Common myeloid progenitor, CD34-positive (primary cell): ENCODE results near the gene MT2A.
A peak's percentile ranks its signal among the peaks of the same experiment; 100 is the strongest.

ENCODE experiments used
- CTCF ChIA-PET: fragments of 350-600 bp; sonication (Branson Sonifier 250); formaldehyde crosslinking; loops from one replicate; lab custom pipeline; 2021; ENCODE audit warnings: antibody characterized with exemption; lab: Charles Lee
- POLR2A ChIA-PET: fragments of 350-600 bp; sonication (Branson Sonifier 250); formaldehyde crosslinking; loops from one replicate; lab custom pipeline; 2021; ENCODE audit warnings: antibody characterized with exemption; lab: Charles Lee
- DNase-seq, 3 donors: peaks; one replicate each; pipeline versions ENCODE4 v3.0.0 to v3.0.0-alpha.2; 2013
- H3K27ac ChIP-seq, 2 experiments: 1 replicate in 1 of 2; 2 replicates in 1 of 2; pipeline ENCODE4 v1.7.0; 2013; ENCODE audit warnings: inconsistent platforms in 2 of 2, low read length in 2 of 2, mild to moderate bottlenecking in 2 of 2, low read depth in 1 of 2, moderate library complexity in 1 of 2; ENCODE audit not compliant: severe bottlenecking in 2 of 2, insufficient read depth in 1 of 2, poor library complexity in 1 of 2
- H3K27me3 ChIP-seq, 5 experiments: replicated peaks in 2 of 5; 1 replicate in 3 of 5; 2 replicates in 2 of 5; pipeline versions ENCODE4 v1.6.1 to v1.7.0; 2013; ENCODE audit warnings: low read length in 4 of 5, mild to moderate bottlenecking in 2 of 5, moderate library complexity in 2 of 5, inconsistent platforms in 1 of 5; ENCODE audit not compliant: insufficient read depth in 5 of 5, control insufficient read depth in 4 of 5
- H3K36me3 ChIP-seq, 4 experiments: 1 replicate in 2 of 4; 2 replicates in 2 of 4; pipeline versions ENCODE4 v1.6.1 to v1.7.0; 2013; ENCODE audit warnings: low read length in 3 of 4, control low read depth in 1 of 4, mild to moderate bottlenecking in 1 of 4; ENCODE audit not compliant: control insufficient read depth in 4 of 4, insufficient read depth in 4 of 4
- H3K4me1 ChIP-seq, 4 experiments: 1 replicate in 3 of 4; 2 replicates in 1 of 4; pipeline versions ENCODE4 v1.6.1 to v1.7.1; 2013; ENCODE audit warnings: low read length in 3 of 4, mild to moderate bottlenecking in 3 of 4, control low read depth in 1 of 4, inconsistent platforms in 1 of 4, moderate library complexity in 1 of 4; ENCODE audit not compliant: control insufficient read depth in 4 of 4, insufficient read depth in 4 of 4; ENCODE audit errors: control extremely low read depth in 1 of 4
- H3K4me3 ChIP-seq, 7 experiments: 1 replicate in 4 of 7; 2 replicates in 3 of 7; pipeline versions ENCODE4 v1.5.1 to v1.7.0; 2013; ENCODE audit warnings: mild to moderate bottlenecking in 7 of 7, low read length in 6 of 7, moderate library complexity in 6 of 7, inconsistent platforms in 2 of 7, low read depth in 2 of 7, control low read depth in 1 of 7; ENCODE audit not compliant: insufficient read depth in 4 of 7, control insufficient read depth in 1 of 7; ENCODE audit errors: extremely low read depth in 1 of 7
- H3K9me3 ChIP-seq, 5 experiments: 1 replicate in 4 of 5; 2 replicates in 1 of 5; pipeline versions ENCODE4 v1.6.1 to v1.7.1; 2013; ENCODE audit warnings: low read length in 4 of 5, mild to moderate bottlenecking in 2 of 5, inconsistent platforms in 1 of 5, low read depth in 1 of 5, moderate library complexity in 1 of 5; ENCODE audit not compliant: control insufficient read depth in 4 of 5, insufficient read depth in 2 of 5; ENCODE audit errors: control extremely low read depth in 1 of 5
- WGBS: methylation state at CpG from one replicate; pipeline ENCODE4 v1.1.5; 2013; ENCODE audit not compliant: insufficient coverage; 5-methylcytosine and 5-hydroxymethylcytosine counted together

Gene MT2A

DNA sequence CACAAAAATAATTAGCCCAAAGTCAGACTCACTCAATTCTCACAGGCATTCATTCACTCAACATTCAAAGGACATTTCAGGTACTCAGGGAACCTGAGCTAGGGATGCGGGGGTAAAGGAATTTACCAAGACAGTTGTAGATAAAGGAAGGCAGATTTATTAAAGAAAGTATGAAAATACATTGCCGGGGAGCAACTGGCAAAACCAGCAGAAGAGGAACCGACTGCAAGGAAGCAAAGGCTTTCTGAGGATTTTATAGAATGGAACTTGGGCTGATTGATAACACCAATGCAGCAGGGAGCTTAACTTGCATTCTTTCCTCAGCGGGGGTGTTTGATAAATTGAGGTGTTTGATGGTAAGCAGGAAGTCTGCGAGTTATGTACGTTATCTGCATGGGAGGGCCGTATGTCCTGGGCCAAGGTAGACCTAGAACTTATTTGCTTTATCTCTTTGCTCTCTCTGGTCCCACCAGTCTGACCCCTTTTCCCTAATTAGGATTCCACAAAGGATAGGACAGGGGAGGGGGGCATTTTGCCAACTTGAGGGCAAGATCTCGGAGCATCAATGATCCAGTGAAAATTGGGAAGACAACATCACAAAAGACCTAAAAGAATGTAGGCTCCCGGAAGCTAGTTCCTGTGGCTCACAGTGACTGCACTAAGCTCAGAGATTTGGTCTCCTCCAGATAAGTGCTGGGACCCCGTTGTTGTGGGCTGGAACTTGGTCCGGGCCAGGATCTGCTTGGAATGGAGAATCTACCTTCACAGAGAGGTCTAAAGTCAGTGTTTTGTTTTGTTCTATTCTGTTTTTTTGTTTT lies 24.8 kb upstream of the MT2A start:
- H3K27ac ChIP-seq, result no peak overlapping the region
- DNase-seq, result no peak
- H3K36me3 ChIP-seq, result no peaks in the 10 kb centered on the region
- peaks cover 2 to 24% (median 13%) of the 10 kb centered on the region in 5 experiments for H3K27me3 ChIP-seq
- no peak overlapping the region for H3K4me3 ChIP-seq
- 84% methylated on average over 11 of the region's 11 CpGs for WGBS
- H3K4me1 ChIP-seq, result peaks cover 0 to 11% (median 3%) of the 10 kb centered on the region in 4 experiments
- POLR2A ChIA-PET, result no interaction called here
- CTCF ChIA-PET, result interaction anchor here (0.9 to 4.4 kb wide), 5 partner anchors 10 to 118 kb away, joined by 3 to 23 read pairs (median 3); partner anchors contain the start of gene MT1E
- H3K9me3 ChIP-seq, result no peaks in the 10 kb centered on the region

DNA sequence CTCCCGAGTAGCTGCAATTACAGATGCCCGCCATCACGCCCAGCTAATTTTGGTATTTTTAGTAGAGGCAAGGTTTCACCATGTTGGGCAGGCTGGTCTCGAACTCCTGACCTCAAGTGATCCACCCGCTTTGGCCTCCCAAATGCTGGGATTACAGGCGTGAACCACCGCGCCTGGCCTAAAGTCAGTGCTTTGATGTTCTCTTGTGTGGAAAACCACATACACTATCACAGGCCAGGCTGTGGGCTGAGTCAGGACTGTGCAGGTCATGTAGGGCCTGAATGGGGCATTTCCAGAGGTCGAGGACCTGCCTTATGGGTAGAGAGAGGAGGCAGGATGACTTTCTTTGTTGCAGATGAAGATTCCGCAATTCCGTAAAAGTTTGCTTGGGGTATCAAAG lies 24.1 kb upstream of the MT2A start:
- WGBS, result 92% methylated on average over 11 of the region's 11 CpGs
- no peaks in the 10 kb centered on the region for H3K9me3 ChIP-seq
- H3K27me3 ChIP-seq, result peaks cover 3 to 31% (median 20%) of the 10 kb centered on the region in 5 experiments
- H3K4me1 ChIP-seq, result peaks cover 0 to 17% (median 8%) of the 10 kb centered on the region in 4 experiments
- no peak overlapping the region for H3K4me3 ChIP-seq
- no peak for DNase-seq
- no peaks in the 10 kb centered on the region for H3K36me3 ChIP-seq
- ChIA-PET CTCF (interaction anchor here (1.0 kb wide), 1 partner anchor 11 kb away, joined by 3 read pairs; no protein-coding TSS in a partner anchor), POLR2A (no interaction called here)
- no peak overlapping the region for H3K27ac ChIP-seq

DNA sequence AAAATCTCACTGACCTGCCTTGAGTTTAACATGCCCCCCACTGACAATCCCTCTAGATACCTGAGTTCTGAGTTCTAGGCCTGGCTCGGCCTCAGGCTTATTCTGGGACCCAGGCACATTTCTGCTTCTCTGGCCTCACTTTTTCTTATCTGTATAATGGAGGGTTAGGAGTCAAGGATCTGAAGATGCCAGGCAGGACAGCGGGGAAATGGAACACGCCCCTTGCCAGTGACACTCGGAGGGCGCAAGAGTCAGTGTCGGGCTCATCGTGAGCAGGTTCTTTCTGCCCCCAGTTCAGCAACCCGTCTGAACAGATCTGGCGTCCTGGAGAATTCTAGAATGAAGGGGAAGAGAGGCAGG lies 19.6 kb upstream of the MT2A start:
- no peak for DNase-seq
- ChIA-PET POLR2A (no interaction called here), CTCF (interaction anchor here (1.7 kb wide), 1 partner anchor 12 kb away, joined by 11 read pairs; no protein-coding TSS in a partner anchor)
- peaks cover 3 to 43% (median 23%) of the 10 kb centered on the region in 5 experiments for H3K27me3 ChIP-seq
- H3K27ac ChIP-seq, result no peak overlapping the region
- peaks cover 0 to 21% (median 19%) of the 10 kb centered on the region in 4 experiments for H3K4me1 ChIP-seq
- 22% methylated on average over 7 of the region's 9 CpGs for WGBS
- no peaks in the 10 kb centered on the region for H3K9me3 ChIP-seq
- no peaks in the 10 kb centered on the region for H3K36me3 ChIP-seq
- H3K4me3 ChIP-seq, result peak overlapping the region in 6 of 7 experiments; percentile 33 to 75 (median 60)

DNA sequence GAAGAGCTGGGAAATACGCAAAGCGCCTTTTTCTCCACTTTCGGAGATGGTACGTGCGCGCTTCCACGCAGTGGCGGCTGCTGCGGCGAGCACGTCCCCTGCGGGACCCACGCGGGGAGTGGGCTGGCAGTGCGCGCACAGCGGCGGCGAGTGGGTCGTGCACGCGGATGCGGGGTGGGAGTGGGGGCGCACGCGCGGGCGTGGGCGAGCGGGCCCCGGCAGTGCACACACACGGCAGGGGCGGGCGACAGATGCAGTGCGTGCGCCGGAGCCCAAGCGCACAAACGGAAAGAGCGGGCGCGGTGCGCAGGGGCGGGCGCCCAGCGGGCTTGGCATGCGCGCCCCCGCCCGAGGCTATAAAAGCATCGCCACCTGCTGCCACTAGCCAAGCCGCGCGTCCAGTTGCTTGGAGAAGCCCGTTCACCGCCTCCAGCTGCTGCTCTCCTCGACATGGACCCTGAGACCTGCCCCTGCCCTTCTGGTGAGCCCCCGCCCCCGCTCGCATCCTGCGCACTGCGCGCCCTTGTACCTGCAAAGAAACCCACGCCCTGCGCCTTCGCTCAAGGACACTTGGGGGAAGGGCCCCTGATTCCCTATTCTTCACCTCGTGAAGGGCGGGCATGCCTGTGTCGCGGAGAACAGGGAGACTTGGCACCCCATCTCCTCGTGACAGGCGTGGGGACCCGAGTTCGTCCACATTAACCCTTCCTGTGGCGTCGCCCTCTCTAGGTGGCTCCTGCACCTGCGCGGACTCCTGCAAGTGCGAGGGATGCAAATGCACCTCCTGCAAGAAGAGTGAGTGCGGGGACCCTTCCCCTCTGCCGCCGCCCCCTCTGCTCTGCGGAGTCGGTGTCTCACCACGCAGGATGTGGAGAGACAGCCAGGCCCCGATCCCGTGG lies 19.0 kb upstream of the MT2A start, which contains the start of gene MT3:
TSS of gene MT3 (plus strand) at position 388 of the 899 bp plus-strand sequence. CDS start at position 451, 63 bp downstream.
- Histone ChIP-seq H3K4me1 (peaks cover 0 to 21% (median 19%) of the 10 kb centered on the region in 4 experiments), H3K27me3 (peaks cover 3 to 43% (median 23%) of the 10 kb centered on the region in 5 experiments), H3K27ac (no peak within 1 kb of the TSS), H3K36me3 (no peaks in the 10 kb centered on the region), H3K4me3 (peak within 1 kb of the TSS in 6 of 7 experiments; percentile 33 to 75 (median 60)), H3K9me3 (no peaks in the 10 kb centered on the region)
- POLR2A ChIA-PET, result no interaction called here
- CTCF ChIA-PET, result interaction anchor here (0.7 to 1.7 kb wide), 2 partner anchors 12 to 113 kb away, joined by 3 to 11 read pairs; no protein-coding TSS in a partner anchor
- DNase-seq, result peak in 2 of 3 donors; percentile 60 to 70
- 3% methylated on average over 63 of the region's 87 CpGs for WGBS

DNA sequence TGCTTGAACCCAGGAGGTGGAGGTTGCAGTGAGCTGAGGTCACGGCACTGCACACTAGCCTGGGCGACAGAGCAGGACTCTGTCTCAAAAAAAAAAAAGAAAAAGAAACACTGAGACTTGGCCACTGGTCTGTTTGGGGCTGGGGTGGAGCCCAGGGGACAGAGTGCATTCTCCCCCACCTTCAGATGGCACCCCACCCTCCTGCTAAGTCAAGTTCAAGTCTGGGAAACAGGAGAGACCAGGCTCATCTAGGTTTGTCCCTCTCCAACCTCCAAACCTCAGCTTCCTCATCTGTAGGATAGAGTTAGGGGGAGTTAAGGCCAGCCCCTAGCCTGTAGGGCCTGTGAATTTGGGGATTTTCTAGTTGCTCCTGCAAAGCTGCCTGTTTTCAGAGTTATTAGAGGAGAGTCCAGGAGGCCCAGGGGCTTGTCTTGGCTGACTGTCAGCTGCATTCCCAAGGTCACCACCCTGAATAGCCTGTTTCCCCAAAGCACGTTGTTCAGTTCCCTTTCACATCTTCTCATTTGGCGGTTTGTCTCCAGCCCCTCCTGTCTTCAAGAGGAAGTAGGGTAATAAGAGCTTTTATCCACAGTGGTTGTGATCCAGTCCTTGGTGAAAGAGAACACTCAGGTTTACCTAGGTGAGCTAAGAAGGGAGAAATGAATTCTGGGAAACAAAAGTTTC lies 16.9 kb upstream of the MT2A start:
- Histone ChIP-seq H3K4me1 (peaks cover 0 to 21% (median 19%) of the 10 kb centered on the region in 4 experiments), H3K27ac (no peak overlapping the region), H3K4me3 (no peak overlapping the region), H3K36me3 (no peaks in the 10 kb centered on the region), H3K27me3 (peaks cover 3 to 40% (median 18%) of the 10 kb centered on the region in 5 experiments), H3K9me3 (no peaks in the 10 kb centered on the region)
- ChIA-PET POLR2A (no interaction called here), CTCF (interaction anchor here (1.0 to 3.6 kb wide), 7 partner anchors 10 to 198 kb away, joined by 3 to 29 read pairs (median 4); no protein-coding TSS in a partner anchor)
- 43% methylated on average over 4 of the region's 4 CpGs for WGBS
- peak in 2 of 3 donors; percentile 67 to 73 for DNase-seq

DNA sequence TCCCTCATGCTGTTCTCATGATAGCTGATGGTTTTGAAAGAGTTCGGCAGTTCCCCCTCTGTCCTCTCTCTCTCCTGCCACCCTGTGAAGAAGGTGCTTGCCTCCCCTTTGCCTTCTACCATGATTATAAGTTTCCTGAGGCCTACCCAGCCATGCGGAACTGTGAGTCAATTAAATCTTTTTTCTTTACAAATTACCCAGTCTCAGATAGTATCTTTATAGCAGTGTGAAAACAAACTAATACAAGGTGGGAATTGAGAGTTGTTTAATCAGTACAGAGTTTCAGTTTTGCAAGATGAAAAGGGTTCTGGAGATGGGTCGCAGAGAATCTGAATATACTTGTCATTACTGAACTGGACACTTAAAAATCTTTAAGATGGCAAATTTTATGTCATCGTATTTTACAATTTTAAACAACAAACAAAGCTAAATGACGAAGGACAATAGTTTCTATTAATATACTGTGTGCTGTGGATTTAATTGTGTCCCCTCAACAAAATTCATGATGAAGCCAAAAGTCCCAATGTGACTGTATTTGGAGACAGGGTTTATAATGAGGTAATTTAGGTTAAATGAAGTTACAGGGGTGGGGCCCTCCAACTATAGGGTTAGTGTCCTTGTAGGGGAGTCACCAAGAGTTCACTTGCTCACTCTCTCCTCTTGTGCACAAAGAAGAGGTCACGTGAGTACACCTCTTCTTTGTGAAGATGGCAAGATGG lies 14.7 kb upstream of the MT2A start:
- POLR2A ChIA-PET, result no interaction called here
- H3K36me3 ChIP-seq, result no peaks in the 10 kb centered on the region
- H3K4me1 ChIP-seq, result peaks cover 0 to 21% (median 18%) of the 10 kb centered on the region in 4 experiments
- no peak overlapping the region for H3K4me3 ChIP-seq
- 88% methylated on average over 1 of the region's 6 CpGs for WGBS
- H3K27ac ChIP-seq, result no peak overlapping the region
- DNase-seq, result no peak
- H3K27me3 ChIP-seq, result peaks cover 2 to 19% (median 8%) of the 10 kb centered on the region in 5 experiments
- CTCF ChIA-PET, result interaction anchor here (0.6 to 3.6 kb wide), 2 partner anchors 9 to 16 kb away, joined by 3 to 29 read pairs; no protein-coding TSS in a partner anchor
- H3K9me3 ChIP-seq, result peaks cover 0 to 1% (median 0%) of the 10 kb centered on the region in 5 experiments
